GM20000 (cell line): Measurements from ENCODE around the gene RNF145.

ENCODE experiments used
- DNase-seq: peaks from one replicate; pipeline ENCODE4 v3.0.0; 2012; ENCODE audit warnings: low spot score
- CTCF ChIP-seq: IDR thresholded peaks from 2 replicates; pipeline ENCODE4 v1.5.1; 2012; ENCODE audit warnings: mild to moderate bottlenecking, control low read depth; ENCODE audit errors: extremely low read depth, missing control alignments

Gene RNF145

GRCh38 chr5:159181152-159181551 lies 28.2 kb downstream of the RNF145 start:
- no peak for DNase-seq
- no peak for TF ChIP-seq CTCF

GRCh38 chr5:159179529-159180305 lies 29.6 kb downstream of the RNF145 start:
- DNase-seq, result no peak

GRCh38 chr5:159178978-159179377 lies 30.4 kb downstream of the RNF145 start:
- peak; percentile 6 for DNase-seq
- no peak for TF ChIP-seq CTCF

More at GRCh38 chr5:159179529-159180305, 29.6 kb downstream of the RNF145 start:
- TF ChIP-seq CTCF, result no peak

- DNase-seq, result no peak
- no peak for TF ChIP-seq CTCF
Measured at GRCh38 chr5:159175547-159175946, 33.8 kb downstream of the RNF145 start.

- TF ChIP-seq CTCF, result no peak
- no peak for DNase-seq
Measured at GRCh38 chr5:159174511-159175168, 34.7 kb downstream of the RNF145 start.

GRCh38 chr5:159171274-159171673 lies 38.1 kb downstream of the RNF145 start:
- no peak for DNase-seq
- no peak for TF ChIP-seq CTCF

GRCh38 chr5:159170021-159170420 lies 39.3 kb downstream of the RNF145 start:
- TF ChIP-seq CTCF, result no peak
- DNase-seq, result no peak
